Upper lobe of right lung (tissue), 1 donor: ENCODE data around the gene DMD. TPM values are rescaled to one million over a fixed set of nuclear protein-coding genes. Genes with fewer than 3 reads are reported as not detected.

Experiments used
- ATAC-seq: fragments of 200-7000 bp; cut with Tn5 transposase; one replicate; pipeline ENCODE4 v1.9.1; 2020; ENCODE audit warnings: mild to moderate bottlenecking, moderate library complexity
- DNase-seq: peaks from one replicate; pipeline ENCODE4 v3.0.0-alpha.2; 2020
- H3K27ac ChIP-seq: fragments of 200-600 bp; one replicate; pipeline ENCODE4 v1.8.0; 2022
- H3K27me3 ChIP-seq: fragments of 200-600 bp; one replicate; pipeline ENCODE4 v1.8.0; 2022; ENCODE audit warnings: mild to moderate bottlenecking
- H3K36me3 ChIP-seq: fragments of 200-600 bp; one replicate; pipeline ENCODE4 v1.8.0; 2022
- H3K4me1 ChIP-seq: fragments of 200-600 bp; one replicate; pipeline ENCODE4 v1.8.0; 2022
- H3K4me3 ChIP-seq: fragments of 200-600 bp; one replicate; pipeline ENCODE4 v1.8.0; 2022; ENCODE audit warnings: mild to moderate bottlenecking
- H3K9me3 ChIP-seq: fragments of 200-600 bp; one replicate; pipeline ENCODE4 v1.8.0; 2022
- CTCF ChIP-seq: fragments of 200-600 bp; IDR thresholded peaks from one replicate; pipeline ENCODE4 v1.8.0; 2022; ENCODE audit warnings: antibody characterized with exemption
- intact Hi-C: fragments of 100-400 bp; cut with DNase I; formaldehyde crosslinking; loops from one replicate; pipeline ENCODE4 v1.11.0; 2022
- total RNA-seq: library from RNA; stranded (reverse); fragmentation: NEBNext Ultra II Directional; extraction: Animal tissue kit (Norgen Biotek cat#: 25700); gene quantifications from one replicate; pipeline ENCODE4 v1.2.1, GENCODE V29; 2021
- donor health status: DM: no; HTN: yes; CAD: no; lungs with severe emphysema.

The DMD gene
- total RNA-seq, 1 donor from 2014 or later: 24.7 TPM

DNA sequence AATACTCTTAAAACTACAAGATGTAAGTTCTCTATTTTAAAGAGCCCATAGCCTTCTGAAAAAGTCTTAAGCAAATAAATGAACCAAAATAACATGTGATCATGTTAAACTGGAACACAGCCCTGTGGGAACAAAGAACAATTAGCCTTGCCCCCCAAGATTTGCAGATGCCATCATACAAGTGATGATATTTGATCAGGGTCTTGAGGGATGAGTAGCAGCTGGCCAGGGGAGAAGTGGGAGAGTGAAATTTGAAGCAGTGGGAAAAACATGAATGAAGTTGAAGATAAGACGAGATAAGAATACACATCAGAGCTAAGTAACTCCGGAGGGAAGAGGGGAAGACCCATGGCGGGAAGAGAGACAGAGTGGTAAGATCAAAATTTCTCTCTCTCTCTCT lies 1689.4 kb downstream of the DMD start:
- Histone ChIP-seq H3K27me3 (no peaks in the 10 kb centered on the region), H3K4me3 (no peak overlapping the region), H3K4me1 (no peaks in the 10 kb centered on the region), H3K27ac (no peak overlapping the region), H3K9me3 (no peaks in the 10 kb centered on the region), H3K36me3 (no peaks in the 10 kb centered on the region)
- no peak for TF ChIP-seq CTCF
- DNase-seq: no peak
- intact Hi-C loops: no loop called here
- ATAC-seq: no peak

GRCh38 chrX:31516527-31516926 lies 1694.8 kb downstream of the DMD start:
- no peak for TF ChIP-seq CTCF
- no peak overlapping the region for H3K27ac ChIP-seq
- H3K27me3 ChIP-seq: no peaks in the 10 kb centered on the region
- ATAC-seq (no peak), DNase-seq (no peak)
- H3K4me3 ChIP-seq: no peak overlapping the region
- no peaks in the 10 kb centered on the region for H3K36me3 ChIP-seq
- intact Hi-C loops: no loop called here
- no peaks in the 10 kb centered on the region for H3K9me3 ChIP-seq
- no peaks in the 10 kb centered on the region for H3K4me1 ChIP-seq

- no peak for ATAC-seq
- H3K9me3 ChIP-seq: no peaks in the 10 kb centered on the region
- no peak overlapping the region for H3K27ac ChIP-seq
- intact Hi-C loops: no loop called here
- no peak for DNase-seq
- no peaks in the 10 kb centered on the region for H3K4me1 ChIP-seq
- H3K36me3 ChIP-seq: no peaks in the 10 kb centered on the region
- H3K4me3 ChIP-seq: no peak overlapping the region
- H3K27me3 ChIP-seq: no peaks in the 10 kb centered on the region
- no peak for TF ChIP-seq CTCF
Observed at GRCh38 chrX:31508338-31508737, 1703.0 kb downstream of the DMD start.

DNA sequence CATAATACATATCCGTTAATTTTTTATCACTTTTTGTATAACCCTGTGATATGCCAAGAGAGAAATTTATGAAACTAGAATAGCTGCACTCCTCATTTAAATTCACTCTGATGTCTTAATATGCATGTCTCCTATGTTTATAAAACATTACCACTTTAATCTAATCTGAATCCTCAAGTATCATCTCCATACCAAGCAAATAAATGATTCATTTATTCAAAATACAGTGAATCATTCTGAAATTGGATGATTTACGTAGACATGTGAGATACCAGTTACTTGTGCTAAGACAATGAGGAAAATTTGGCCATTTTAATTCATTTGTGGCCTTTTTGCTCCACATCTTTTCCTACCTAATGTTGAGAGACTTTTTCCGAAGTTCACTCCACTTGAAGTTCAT lies 1704.4 kb downstream of the DMD start:
- no peak for ATAC-seq
- no peak for DNase-seq
- Histone ChIP-seq H3K27me3 (no peaks in the 10 kb centered on the region), H3K9me3 (no peaks in the 10 kb centered on the region), H3K27ac (no peak overlapping the region), H3K4me3 (no peak overlapping the region), H3K4me1 (no peaks in the 10 kb centered on the region), H3K36me3 (no peaks in the 10 kb centered on the region)
- TF ChIP-seq CTCF: no peak
- intact Hi-C loops: no loop called here

- no peak for DNase-seq
Observed at GRCh38 chrX:31506360-31506759, 1705.0 kb downstream of the DMD start.

More at GRCh38 chrX:31506360-31506759, 1705.0 kb downstream of the DMD start:
- Histone ChIP-seq H3K36me3 (no peaks in the 10 kb centered on the region), H3K27me3 (no peaks in the 10 kb centered on the region), H3K9me3 (no peaks in the 10 kb centered on the region), H3K4me1 (no peaks in the 10 kb centered on the region), H3K27ac (no peak overlapping the region), H3K4me3 (no peak overlapping the region)
- no peak for ATAC-seq
- intact Hi-C loops: no loop called here
- no peak for TF ChIP-seq CTCF
